CD8-positive, alpha-beta memory T cell (primary cell): ENCODE results near the gene GNA12. TPM values are rescaled to one million over a fixed set of nuclear protein-coding genes. Genes with fewer than 3 reads are reported as not detected.

Source experiments
- CTCF ChIA-PET: fragments of 350-600 bp; sonication (Branson Sonifier 250); formaldehyde crosslinking; loops from one replicate; lab custom pipeline; 2021; ENCODE audit warnings: antibody characterized with exemption; lab: Charles Lee
- POLR2A ChIA-PET: fragments of 350-600 bp; sonication (Branson Sonifier 250); formaldehyde crosslinking; loops from one replicate; lab custom pipeline; 2021; ENCODE audit warnings: antibody characterized with exemption; lab: Charles Lee
- DNase-seq, 5 donors: peaks; one replicate each; pipeline versions ENCODE4 v3.0.0 to v3.0.0-alpha.2; 2020 to 2022; ENCODE audit warnings: mixed read lengths in 1 of 5
- H3K27ac ChIP-seq: one replicate; pipeline ENCODE4 v1.7.0; 2013; ENCODE audit warnings: low read depth, mild to moderate bottlenecking, low read length, moderate library complexity
- H3K27me3 ChIP-seq: 2 replicates; pipeline ENCODE4 v1.7.0; 2013; ENCODE audit warnings: low read length, mild to moderate bottlenecking; ENCODE audit not compliant: insufficient read depth, poor library complexity, severe bottlenecking
- H3K36me3 ChIP-seq: 2 replicates; pipeline ENCODE4 v1.7.0; 2013; ENCODE audit warnings: mild to moderate bottlenecking, low read length, moderate library complexity; ENCODE audit not compliant: insufficient read depth
- H3K4me1 ChIP-seq: 2 replicates; pipeline ENCODE4 v1.7.0; 2013; ENCODE audit warnings: mild to moderate bottlenecking, low read length, moderate library complexity; ENCODE audit not compliant: insufficient read depth
- H3K4me3 ChIP-seq: 2 replicates; pipeline ENCODE4 v1.7.0; 2013; ENCODE audit warnings: mild to moderate bottlenecking, low read length
- H3K9me3 ChIP-seq: 2 replicates; pipeline ENCODE4 v1.7.0; 2013; ENCODE audit warnings: mild to moderate bottlenecking, low read length
- H3K27ac Mint-ChIP-seq, 8 donors: one replicate each; pipeline ENCODE4 v1.8.0; 2020 to 2021; ENCODE audit warnings: mixed read lengths in 8 of 8, mild to moderate bottlenecking in 6 of 8, inconsistent platforms in 3 of 8, moderate library complexity in 3 of 8
- H3K27me3 Mint-ChIP-seq, 2 donors: one replicate each; pipeline ENCODE4 v1.8.0; 2020 to 2021; ENCODE audit warnings: mixed read lengths in 2 of 2, mild to moderate bottlenecking in 1 of 2, moderate library complexity in 1 of 2
- H3K36me3 Mint-ChIP-seq, 3 donors: one replicate each; pipeline ENCODE4 v1.8.0; 2020 to 2021; ENCODE audit warnings: mixed read lengths in 3 of 3, inconsistent platforms in 1 of 3, mild to moderate bottlenecking in 1 of 3
- H3K4me1 Mint-ChIP-seq, 3 donors: one replicate each; pipeline ENCODE4 v1.8.0; 2020 to 2021; ENCODE audit warnings: mixed read lengths in 3 of 3, inconsistent platforms in 1 of 3, mild to moderate bottlenecking in 1 of 3
- H3K4me3 Mint-ChIP-seq, 7 donors: one replicate each; pipeline ENCODE4 v1.8.0; 2020 to 2021; ENCODE audit warnings: mixed read lengths in 7 of 7, mild to moderate bottlenecking in 6 of 7, moderate library complexity in 4 of 7, inconsistent platforms in 2 of 7
- H3K9me3 Mint-ChIP-seq, 5 donors: one replicate each; pipeline ENCODE4 v1.8.0; 2020 to 2022; ENCODE audit warnings: mixed read lengths in 5 of 5, mild to moderate bottlenecking in 3 of 5, moderate library complexity in 2 of 5, inconsistent platforms in 1 of 5
- polyA plus RNA-seq: library from polyadenylated mRNA; unstranded; fragments of 300-500 nt; fragmentation: Illumina TruSeq; gene quantifications from one replicate; pipeline ENCODE4 v1.2.3, GENCODE V29; 2021
- total RNA-seq, 2 experiments: library from RNA; stranded (reverse); gene quantifications; one replicate each; pipeline ENCODE4 v1.2.3, GENCODE V29; 2021

GNA12 gene
- total and polyA plus RNA-seq, 3 experiments from 2014 or later = 11.2 to 21.2 (median 20.6) TPM

- CTCF ChIA-PET = interaction anchor here (0.5 to 7.8 kb wide), 55 partner anchors 10 to 357 kb away, joined by 3 to 126 read pairs (median 4); partner anchors contain the start of genes AMZ1, IQCE and TTYH3
- Histone ChIP-seq H3K27me3 (no peaks in the 10 kb centered on the region), H3K4me1 (peaks cover 39% of the 10 kb centered on the region), H3K9me3 (no peaks in the 10 kb centered on the region), H3K36me3 (no peaks in the 10 kb centered on the region), H3K27ac (peak overlapping the region; percentile 43), H3K4me3 (peak overlapping the region; percentile 66)
- peak; percentile 34 to 80 (median 63) for DNase-seq
- POLR2A ChIA-PET = interaction anchor here (0.7 to 2.8 kb wide), 5 partner anchors 8 to 159 kb away, joined by 3 to 22 read pairs (median 6); no protein-coding TSS in a partner anchor
- peak overlapping the region; percentile 58 to 97 (median 88) for H3K27ac Mint-ChIP-seq
- no peaks in the 10 kb centered on the region for H3K9me3 Mint-ChIP-seq
- H3K4me1 Mint-ChIP-seq = peaks cover 34 to 53% (median 42%) of the 10 kb centered on the region in 3 donors
- peaks cover 0 to 4% of the 10 kb centered on the region in 2 donors for H3K27me3 Mint-ChIP-seq
- peak overlapping the region; percentile 76 to 85 (median 78) for H3K4me3 Mint-ChIP-seq
- no peaks in the 10 kb centered on the region for H3K36me3 Mint-ChIP-seq
Measured at GRCh38 chr7:2710286-2710655, 133.8 kb downstream of the GNA12 start.

GRCh38 chr7:2709553-2710285 is 134.4 kb downstream of the GNA12 start:
- Histone ChIP-seq H3K27ac (peak overlapping the region; percentile 43), H3K27me3 (no peaks in the 10 kb centered on the region), H3K36me3 (no peaks in the 10 kb centered on the region), H3K4me1 (peaks cover 33% of the 10 kb centered on the region), H3K9me3 (no peaks in the 10 kb centered on the region), H3K4me3 (peak overlapping the region; percentile 66)
- no peaks in the 10 kb centered on the region for H3K9me3 Mint-ChIP-seq
- no peaks in the 10 kb centered on the region for H3K36me3 Mint-ChIP-seq
- DNase-seq = peak; percentile 67 to 84 (median 77)
- peak overlapping the region in 6 of 8 donors; percentile 68 to 90 (median 88) for H3K27ac Mint-ChIP-seq
- ChIA-PET POLR2A (interaction anchor here (0.6 to 2.8 kb wide), 6 partner anchors 9 to 147 kb away, joined by 3 to 22 read pairs (median 6); no protein-coding TSS in a partner anchor), CTCF (interaction anchor here (0.5 to 7.8 kb wide), 59 partner anchors 10 to 356 kb away, joined by 3 to 126 read pairs (median 4); partner anchors contain the start of genes AMZ1, IQCE and TTYH3)
- peak overlapping the region; percentile 76 to 85 (median 78) for H3K4me3 Mint-ChIP-seq
- peaks cover 0 to 4% of the 10 kb centered on the region in 2 donors for H3K27me3 Mint-ChIP-seq
- H3K4me1 Mint-ChIP-seq = peaks cover 29 to 47% (median 36%) of the 10 kb centered on the region in 3 donors

- Mint-ChIP-seq H3K4me3 (peak overlapping the region in 1 of 7 donors; percentile 82), H3K4me1 (peaks cover 21 to 37% (median 26%) of the 10 kb centered on the region in 3 donors), H3K9me3 (no peaks in the 10 kb centered on the region), H3K27ac (no peak overlapping the region), H3K27me3 (peaks cover 0 to 3% of the 10 kb centered on the region in 2 donors), H3K36me3 (no peaks in the 10 kb centered on the region)
- Histone ChIP-seq H3K27ac (no peak overlapping the region), H3K4me3 (no peak overlapping the region), H3K4me1 (peaks cover 30% of the 10 kb centered on the region), H3K9me3 (no peaks in the 10 kb centered on the region), H3K36me3 (no peaks in the 10 kb centered on the region), H3K27me3 (no peaks in the 10 kb centered on the region)
- DNase-seq = no peak
- ChIA-PET CTCF (interaction anchor here (0.6 to 7.8 kb wide), 32 partner anchors 10 to 283 kb away, joined by 3 to 126 read pairs (median 6); partner anchors contain the start of gene AMZ1), POLR2A (interaction anchor here (0.6 to 2.8 kb wide), 5 partner anchors 9 to 146 kb away, joined by 3 to 22 read pairs (median 6); no protein-coding TSS in a partner anchor)
Measured at GRCh38 chr7:2708547-2709310, 135.4 kb downstream of the GNA12 start.

- ChIA-PET CTCF (interaction anchor here (4.8 kb wide), 1 partner anchor 9 kb away, joined by 100 read pairs; no protein-coding TSS in a partner anchor), POLR2A (no interaction called here)
- Mint-ChIP-seq H3K9me3 (no peaks in the 10 kb centered on the region), H3K36me3 (no peaks in the 10 kb centered on the region), H3K4me1 (peaks cover 21 to 34% (median 22%) of the 10 kb centered on the region in 3 donors), H3K4me3 (no peak overlapping the region), H3K27me3 (peaks cover 0 to 3% of the 10 kb centered on the region in 2 donors), H3K27ac (no peak overlapping the region)
- H3K27me3 ChIP-seq = no peaks in the 10 kb centered on the region
- H3K36me3 ChIP-seq = no peaks in the 10 kb centered on the region
- no peak overlapping the region for H3K4me3 ChIP-seq
- no peak for DNase-seq
- no peak overlapping the region for H3K27ac ChIP-seq
- H3K9me3 ChIP-seq = no peaks in the 10 kb centered on the region
- peaks cover 30% of the 10 kb centered on the region for H3K4me1 ChIP-seq
Measured at GRCh38 chr7:2708041-2708440, 136.1 kb downstream of the GNA12 start.

GRCh38 chr7:2707481-2707880 is 136.6 kb downstream of the GNA12 start:
- ChIA-PET CTCF (interaction anchor here (1.2 to 4.8 kb wide), 2 partner anchors 9 to 137 kb away, joined by 3 to 100 read pairs; partner anchors contain the start of gene GNA12), POLR2A (no interaction called here)
- peaks cover 0 to 3% of the 10 kb centered on the region in 2 donors for H3K27me3 Mint-ChIP-seq
- Histone ChIP-seq H3K4me3 (no peak overlapping the region), H3K9me3 (no peaks in the 10 kb centered on the region), H3K27ac (no peak overlapping the region), H3K4me1 (peaks cover 30% of the 10 kb centered on the region), H3K36me3 (no peaks in the 10 kb centered on the region), H3K27me3 (no peaks in the 10 kb centered on the region)
- H3K4me3 Mint-ChIP-seq = no peak overlapping the region
- DNase-seq = no peak
- H3K9me3 Mint-ChIP-seq = no peaks in the 10 kb centered on the region
- H3K27ac Mint-ChIP-seq = no peak overlapping the region
- no peaks in the 10 kb centered on the region for H3K36me3 Mint-ChIP-seq
- H3K4me1 Mint-ChIP-seq = peaks cover 21 to 34% (median 22%) of the 10 kb centered on the region in 3 donors

- DNase-seq = no peak
- Mint-ChIP-seq H3K27ac (no peak overlapping the region), H3K4me1 (peaks cover 21 to 31% (median 22%) of the 10 kb centered on the region in 3 donors), H3K36me3 (no peaks in the 10 kb centered on the region), H3K27me3 (peaks cover 0 to 3% of the 10 kb centered on the region in 2 donors), H3K9me3 (no peaks in the 10 kb centered on the region), H3K4me3 (peak overlapping the region in 1 of 7 donors; percentile 40)
- Histone ChIP-seq H3K36me3 (no peaks in the 10 kb centered on the region), H3K9me3 (no peaks in the 10 kb centered on the region), H3K27me3 (no peaks in the 10 kb centered on the region), H3K4me1 (peaks cover 29% of the 10 kb centered on the region), H3K4me3 (no peak overlapping the region), H3K27ac (no peak overlapping the region)
- ChIA-PET CTCF (interaction anchor here (1.2 to 4.8 kb wide), 3 partner anchors 8 to 138 kb away, joined by 3 to 100 read pairs (median 3); partner anchors contain the start of gene GNA12), POLR2A (no interaction called here)
Measured at GRCh38 chr7:2706685-2707126, 137.4 kb downstream of the GNA12 start.

GRCh38 chr7:2705371-2706096 is 138.6 kb downstream of the GNA12 start:
- Histone ChIP-seq H3K4me1 (peaks cover 17% of the 10 kb centered on the region), H3K36me3 (no peaks in the 10 kb centered on the region), H3K27me3 (no peaks in the 10 kb centered on the region), H3K27ac (no peak overlapping the region), H3K4me3 (no peak overlapping the region), H3K9me3 (no peaks in the 10 kb centered on the region)
- no peaks in the 10 kb centered on the region for H3K9me3 Mint-ChIP-seq
- ChIA-PET CTCF (interaction anchor here (1.0 to 1.2 kb wide), 2 partner anchors 12 to 21 kb away, joined by 3 read pairs; no protein-coding TSS in a partner anchor), POLR2A (no interaction called here)
- DNase-seq = no peak
- H3K27me3 Mint-ChIP-seq = no peaks in the 10 kb centered on the region
- peaks cover 11 to 22% (median 14%) of the 10 kb centered on the region in 3 donors for H3K4me1 Mint-ChIP-seq
- peak overlapping the region in 1 of 8 donors; percentile 68 for H3K27ac Mint-ChIP-seq
- no peaks in the 10 kb centered on the region for H3K36me3 Mint-ChIP-seq
- H3K4me3 Mint-ChIP-seq = no peak overlapping the region
